Renal cortical epithelial cell (primary cell): ENCODE measurements around the gene ITGA3. TPM values are rescaled to one million over a fixed set of nuclear protein-coding genes. Genes with fewer than 3 reads are reported as not detected.
A peak's percentile ranks its signal among the peaks of the same experiment; 100 is the strongest.

Source experiments
- DNase-seq: peaks from one replicate; pipeline ENCODE4 v3.0.0-alpha.2; 2011; ENCODE audit warnings: low read depth
- total RNA-seq: library from RNA; depleted of rRNA; stranded (reverse); fragments of >200 nt; gene quantifications from 2 replicates; pipeline ENCODE4 v1.2.3, GENCODE V29; 2014

ITGA3 gene
- total RNA-seq, 1 donor from 2014 or later: 882 TPM

- no peak for DNase-seq
Observed at GRCh38 chr17:50109785-50110184, 53.9 kb downstream of the ITGA3 start.

- DNase-seq: no peak
Observed at GRCh38 chr17:50110591-50111349, 54.9 kb downstream of the ITGA3 start.

DNA sequence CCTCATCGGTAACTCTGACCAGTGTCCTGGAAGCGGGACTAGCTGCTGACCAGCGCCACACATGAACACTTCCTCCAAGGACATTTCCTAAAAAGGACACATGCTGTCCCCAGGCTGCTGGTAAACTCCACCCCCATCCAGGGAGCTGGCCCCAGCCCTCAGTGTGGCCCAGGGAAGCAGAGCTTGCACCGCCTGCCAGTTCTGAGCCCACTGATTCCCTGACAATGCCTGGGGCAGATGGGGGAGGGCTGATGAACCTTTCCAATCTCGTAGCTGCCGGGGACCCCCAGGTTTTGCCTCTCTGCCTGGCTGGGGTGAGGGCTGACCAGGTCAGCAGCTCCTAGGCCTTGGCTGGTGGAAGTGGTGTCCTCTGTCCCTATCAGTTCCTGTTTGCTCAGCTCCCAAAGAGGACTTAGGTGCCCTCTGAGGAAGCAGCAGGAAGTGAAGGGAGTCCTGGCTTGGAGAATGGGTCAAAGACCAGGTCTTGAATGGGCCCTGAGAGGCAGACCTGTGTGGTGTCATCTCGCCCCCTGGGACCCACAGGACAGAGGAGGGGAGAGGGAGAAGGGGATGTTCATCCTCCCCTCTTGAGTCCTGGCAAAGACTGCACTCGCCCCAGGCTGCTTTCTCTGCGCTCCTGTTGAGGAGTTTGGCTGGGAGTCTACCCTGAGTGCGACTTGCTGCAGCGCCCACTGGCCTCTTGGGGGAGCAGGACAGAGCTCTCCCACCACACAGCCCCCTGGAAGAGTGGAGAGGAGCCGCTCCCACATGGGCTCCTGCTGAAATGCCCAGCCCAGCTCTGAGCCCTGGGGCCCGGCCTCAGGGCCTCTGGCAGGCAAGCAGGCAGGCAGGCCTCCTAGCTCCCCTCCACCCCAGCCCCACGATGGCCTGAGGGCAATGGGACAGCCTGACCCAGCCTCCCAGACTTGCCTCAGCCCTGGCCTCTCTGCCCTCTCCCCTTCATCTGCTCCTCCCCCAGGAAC is 56.1 kb downstream of the ITGA3 start:
- no peak for DNase-seq

GRCh38 chr17:50112694-50113093 is 56.8 kb downstream of the ITGA3 start:
- DNase-seq: no peak

DNA sequence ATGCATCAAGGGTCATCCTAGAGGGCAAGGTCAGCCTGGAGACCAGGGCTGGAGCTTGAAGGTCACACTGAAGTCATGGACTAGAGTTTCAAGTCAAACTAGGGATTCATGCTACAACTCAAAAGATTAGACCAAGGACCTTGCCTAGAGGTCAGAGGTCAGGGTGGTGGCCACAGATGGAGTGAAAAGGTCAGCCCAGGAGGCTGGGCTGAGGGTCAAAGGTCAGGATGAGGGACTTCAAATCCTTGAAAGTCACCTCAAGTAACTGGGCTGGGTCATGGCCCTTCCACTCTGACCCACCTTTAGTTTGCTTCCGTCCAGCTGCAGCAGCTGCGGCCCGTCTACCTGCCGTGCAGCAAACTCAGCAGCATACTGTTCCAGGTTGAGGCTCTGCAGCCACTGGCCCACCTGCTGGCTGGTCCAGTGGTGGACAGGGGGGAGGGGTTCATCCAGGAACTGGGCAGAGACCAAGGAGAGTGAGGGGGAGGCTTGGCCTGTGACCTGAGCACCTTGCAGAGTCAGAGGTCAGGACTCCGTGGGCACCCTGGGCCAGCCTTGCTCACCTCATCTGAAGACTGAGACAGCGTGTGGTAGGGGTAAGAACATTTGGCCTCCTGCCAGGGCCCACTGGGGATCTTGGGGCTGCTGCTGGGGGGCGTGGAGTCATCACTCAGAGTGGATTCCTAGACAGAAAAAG is 57.9 kb downstream of the ITGA3 start:
- no peak for DNase-seq

- no peak for DNase-seq
Observed at GRCh38 chr17:50114401-50114800, 58.5 kb downstream of the ITGA3 start.

GRCh38 chr17:50114849-50115357 is 59.0 kb downstream of the ITGA3 start:
- peak; percentile 75 for DNase-seq

- no peak for DNase-seq
Observed at GRCh38 chr17:50115756-50116155, 59.8 kb downstream of the ITGA3 start.

GRCh38 chr17:50117202-50118051 is 61.5 kb downstream of the ITGA3 start:
- no peak for DNase-seq

DNA sequence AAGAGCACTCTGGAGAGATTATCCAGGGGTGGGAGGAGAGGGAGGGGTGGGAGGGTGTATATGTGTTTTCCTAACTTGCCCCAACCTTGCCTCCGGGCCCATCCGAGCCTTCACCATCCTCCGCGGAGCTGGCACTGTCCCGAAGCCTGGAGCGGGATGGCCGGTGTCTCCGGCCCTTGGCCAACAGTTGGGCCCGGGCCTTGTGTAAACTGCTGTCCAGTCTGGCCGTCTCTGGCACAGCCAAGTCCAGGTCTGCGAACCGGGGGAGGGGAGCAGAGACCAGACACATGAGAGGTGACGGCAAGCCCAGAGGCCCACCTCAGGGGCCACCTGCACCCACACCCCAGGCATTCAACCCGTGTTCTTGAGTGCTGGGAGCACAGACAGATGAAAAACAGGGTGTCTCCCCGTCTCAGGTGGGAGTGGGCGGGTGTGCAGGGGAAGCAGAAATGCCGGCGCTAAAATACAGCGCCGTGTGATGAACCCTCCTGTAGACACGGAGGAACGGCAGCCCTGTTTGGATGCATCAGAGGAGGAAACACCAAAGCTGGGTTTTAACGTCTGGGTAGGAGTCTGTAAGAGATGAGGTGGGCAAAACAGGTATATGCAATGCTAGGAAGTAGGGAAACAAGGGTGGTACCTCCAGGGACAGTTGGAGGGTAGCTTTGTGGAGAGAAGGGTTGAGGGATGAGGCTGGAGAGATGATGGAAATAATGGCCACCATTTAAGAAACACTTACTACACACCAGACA is 62.3 kb downstream of the ITGA3 start:
- no peak for DNase-seq

DNA sequence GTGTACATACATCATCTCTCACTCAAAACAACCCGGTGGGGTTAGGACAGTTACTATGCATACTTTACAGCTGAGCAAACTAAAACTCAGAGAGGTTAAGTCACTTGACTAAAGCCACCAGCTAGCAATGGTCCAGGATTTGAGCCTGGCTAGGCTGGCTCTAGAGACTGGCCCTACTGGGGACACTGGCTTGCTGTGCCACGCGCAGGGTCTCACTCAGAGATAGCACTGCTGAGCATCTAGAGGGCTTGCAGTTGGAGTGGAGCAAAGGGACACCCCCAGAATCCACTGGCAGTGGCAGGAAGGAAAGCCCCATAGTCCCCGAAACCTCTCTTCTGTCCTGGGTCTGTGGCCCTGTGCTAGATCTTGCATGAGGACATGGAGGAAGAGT is 62.9 kb downstream of the ITGA3 start:
- DNase-seq: no peak

DNA sequence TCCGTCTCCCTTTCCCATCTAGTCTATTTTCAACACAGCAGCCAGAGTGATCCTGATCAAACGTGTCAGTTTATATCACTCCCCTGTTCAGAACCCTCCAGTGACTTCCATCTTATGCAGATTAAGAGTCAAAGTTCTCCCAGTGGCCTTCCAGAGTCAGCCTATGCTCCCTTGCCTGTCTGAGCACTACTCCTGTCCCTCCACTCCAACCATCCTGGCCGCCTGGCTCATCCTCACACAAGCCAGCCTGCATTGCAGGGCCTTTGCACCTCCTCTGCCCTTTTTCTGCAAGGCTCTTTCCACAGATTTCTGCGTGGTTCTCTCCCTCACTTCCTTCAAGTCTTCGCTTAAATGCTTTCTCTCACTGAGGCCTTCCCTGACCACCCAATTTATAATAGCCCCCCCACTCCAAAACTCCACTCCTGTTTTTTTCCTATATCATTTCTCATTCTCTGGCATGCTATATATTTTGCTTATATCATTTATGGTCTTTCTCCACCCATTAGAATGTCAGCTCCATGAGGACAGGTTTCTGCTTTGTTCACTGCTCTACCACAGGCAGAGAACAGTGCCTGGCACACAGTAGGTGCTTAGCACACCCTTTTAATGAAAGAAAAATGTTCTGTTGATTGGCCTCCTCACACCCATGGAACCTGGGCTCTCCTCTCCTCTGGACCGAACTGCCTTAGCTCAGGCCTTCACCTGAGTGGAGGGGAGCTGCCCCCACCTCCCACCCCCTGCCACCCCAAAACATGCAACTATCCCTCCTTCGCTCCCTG is 64.8 kb downstream of the ITGA3 start:
- DNase-seq: no peak

DNA sequence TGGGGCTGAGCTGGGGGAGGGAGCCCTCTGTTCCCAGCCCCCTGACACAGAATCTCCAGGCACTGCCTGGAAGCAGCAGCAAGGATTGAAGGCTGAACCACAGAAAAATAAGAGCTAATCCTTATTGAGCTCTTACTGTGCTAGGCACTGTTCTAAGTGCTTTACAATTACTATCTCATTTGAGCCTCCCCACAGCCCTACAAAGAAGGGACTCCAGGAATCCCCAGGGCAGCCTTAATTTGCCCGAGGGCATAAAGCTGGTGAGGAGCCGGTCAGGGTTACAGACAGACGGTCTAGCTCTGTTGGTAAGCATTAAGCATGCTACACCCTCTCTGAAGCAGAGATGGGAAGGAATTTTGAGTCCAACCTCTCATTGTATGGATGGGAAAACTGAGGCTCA is 67.0 kb downstream of the ITGA3 start:
- no peak for DNase-seq

- DNase-seq: peak; percentile 58
Observed at GRCh38 chr17:50123649-50124349, 67.9 kb downstream of the ITGA3 start.

DNA sequence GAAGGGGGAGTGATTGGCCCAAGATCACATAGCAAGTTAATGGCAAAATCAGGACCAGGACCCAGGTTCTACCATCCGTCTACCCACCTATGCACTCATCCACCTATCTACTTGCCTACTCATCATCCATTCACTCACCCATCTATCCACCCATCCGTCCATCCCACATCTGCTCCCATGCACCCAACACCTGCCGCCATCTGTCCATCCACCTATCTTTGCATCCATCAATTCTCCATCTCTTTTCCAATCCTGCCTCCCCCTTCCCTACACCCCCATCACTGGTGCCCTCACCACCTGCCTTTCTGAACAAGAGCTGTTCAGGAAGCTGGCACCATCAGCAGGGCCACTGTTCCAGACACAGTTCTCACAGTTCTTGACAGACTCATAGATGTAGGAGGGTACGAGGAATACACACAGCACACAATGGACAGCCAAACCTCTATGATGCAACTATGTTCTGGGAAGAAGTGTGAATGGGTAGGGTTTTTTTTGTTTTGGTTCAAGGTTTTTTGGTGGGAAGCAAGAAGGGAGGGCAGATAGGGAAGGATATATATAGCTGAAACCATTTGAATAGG is 69.6 kb downstream of the ITGA3 start:
- DNase-seq: no peak

DNA sequence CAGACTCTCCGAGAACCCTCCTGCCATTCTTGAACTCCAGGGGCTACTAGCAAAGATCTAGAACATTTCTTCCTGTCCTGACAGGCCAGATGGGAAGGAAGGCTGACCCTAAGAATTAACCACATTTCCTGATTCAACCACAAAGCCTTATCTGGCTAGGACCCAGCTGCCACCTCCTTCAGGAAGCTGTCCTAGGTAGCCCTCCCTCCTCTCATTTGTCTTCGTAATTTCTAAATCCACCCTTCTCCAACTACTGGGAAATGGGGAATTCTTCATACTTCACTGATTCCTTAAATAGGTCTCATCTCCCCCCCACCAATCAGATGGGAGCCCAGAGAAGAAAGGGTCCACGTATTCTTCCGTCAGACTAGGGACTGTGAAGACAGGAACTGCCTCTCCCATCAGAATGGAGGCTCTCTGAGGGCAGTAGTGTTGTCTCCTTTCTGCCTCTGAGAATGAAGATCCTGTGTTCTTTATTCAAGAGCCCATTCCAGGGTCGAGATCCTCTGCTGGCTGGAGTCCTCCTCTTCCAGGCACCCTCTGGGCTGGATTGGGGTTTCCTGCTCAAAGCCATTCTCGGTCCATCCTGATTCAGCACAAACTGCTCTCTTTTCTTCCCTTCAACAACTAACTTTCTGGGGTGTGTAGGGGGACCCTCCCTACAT is 71.9 kb downstream of the ITGA3 start:
- DNase-seq: peak; percentile 35

DNA sequence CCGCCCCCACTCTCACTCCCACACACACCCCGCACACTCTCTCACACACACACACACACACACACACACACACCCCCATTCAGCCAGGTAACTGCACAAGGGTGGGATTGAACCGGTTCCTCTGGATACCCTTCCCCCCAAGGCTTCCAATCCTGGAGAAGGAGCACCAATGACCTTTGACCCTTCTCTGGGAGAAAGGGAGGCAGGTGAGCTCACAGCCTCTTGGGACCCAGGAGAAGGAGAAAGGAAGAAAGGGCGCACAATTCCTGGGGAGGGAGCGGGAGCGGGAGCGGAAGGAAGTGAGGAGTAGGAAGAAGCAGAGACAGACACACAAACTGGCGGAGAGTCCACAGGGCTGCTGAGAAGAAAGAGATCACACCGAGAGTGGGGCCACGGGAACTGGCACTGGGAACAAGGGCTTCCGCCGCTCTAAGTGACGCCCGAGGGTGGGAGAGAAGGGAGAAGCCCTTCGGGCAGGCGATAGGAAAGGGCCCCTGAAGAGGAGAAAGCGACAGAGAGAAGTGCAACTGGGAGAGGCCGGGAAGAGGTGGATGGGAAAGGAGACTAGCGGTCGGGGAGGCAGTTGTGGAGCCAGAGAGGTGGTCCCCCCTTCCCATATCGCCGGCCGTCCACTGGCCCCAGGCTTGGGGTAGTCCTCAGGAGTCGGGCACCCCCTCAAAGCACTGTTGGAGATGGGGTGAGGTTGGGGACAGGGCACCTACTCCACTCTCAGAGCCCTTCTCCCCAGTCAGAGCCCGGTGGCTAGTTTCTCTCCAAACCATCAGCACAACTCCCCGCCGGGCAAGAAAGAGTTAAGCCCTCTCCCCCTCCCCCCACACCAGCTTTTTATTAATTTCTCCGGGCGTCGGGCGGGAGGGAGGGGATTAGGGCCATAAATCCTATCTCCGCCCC is 72.8 kb downstream of the ITGA3 start:
- DNase-seq: no peak
